H9 (cell line): Measurements from ENCODE around the gene IL17REL. TPM values are rescaled to one million over a fixed set of nuclear protein-coding genes. Genes with fewer than 3 reads are reported as not detected.

Source experiments
- DNase-seq: peaks from one replicate; pipeline ENCODE4 v3.0.0-alpha.2; 2017
- H2AFZ ChIP-seq: one replicate; pipeline ENCODE4 v1.6.1; 2013; ENCODE audit warnings: mild to moderate bottlenecking, low read length, control low read depth, moderate library complexity
- H2AK5ac ChIP-seq: 2 replicates; pipeline ENCODE4 v1.6.1; 2013; ENCODE audit warnings: low read length, control low read depth, mixed read lengths; ENCODE audit not compliant: insufficient read length
- H2BK120ac ChIP-seq: one replicate; pipeline ENCODE4 v1.6.1; 2013; ENCODE audit warnings: low read depth, mild to moderate bottlenecking, low read length, control low read depth, inconsistent platforms; ENCODE audit not compliant: poor library complexity, severe bottlenecking
- H2BK12ac ChIP-seq: 2 replicates; pipeline ENCODE4 v1.6.1; 2013; ENCODE audit warnings: low read length, control low read depth, mixed read lengths, low read depth; ENCODE audit not compliant: insufficient read length
- H2BK15ac ChIP-seq: 2 replicates; pipeline ENCODE4 v1.6.1; 2013; ENCODE audit warnings: low read depth, low read length, control low read depth
- H2BK20ac ChIP-seq: one replicate; pipeline ENCODE4 v1.6.1; 2013; ENCODE audit warnings: low read depth, mild to moderate bottlenecking, low read length, control low read depth, inconsistent platforms; ENCODE audit not compliant: poor library complexity, severe bottlenecking
- H2BK5ac ChIP-seq: 2 replicates; pipeline ENCODE4 v1.6.1; 2013; ENCODE audit warnings: low read length, control low read depth, mixed read lengths; ENCODE audit not compliant: insufficient read length
- H3K14ac ChIP-seq: 2 replicates; pipeline ENCODE4 v1.6.1; 2013; ENCODE audit warnings: low read length, control low read depth; ENCODE audit not compliant: insufficient read depth
- H3K18ac ChIP-seq: 2 replicates; pipeline ENCODE4 v1.6.1; 2013; ENCODE audit warnings: low read depth, mild to moderate bottlenecking, mixed read lengths, low read length, control low read depth; ENCODE audit not compliant: insufficient read length
- H3K23ac ChIP-seq: 2 replicates; pipeline ENCODE4 v1.6.1; 2013; ENCODE audit warnings: low read length, control low read depth, mixed read lengths, low read depth; ENCODE audit not compliant: insufficient read length
- H3K23me2 ChIP-seq: 2 replicates; pipeline ENCODE4 v1.6.1; 2013; ENCODE audit warnings: low read depth, mild to moderate bottlenecking, mixed read lengths, low read length, control low read depth; ENCODE audit not compliant: insufficient read length, poor library complexity, severe bottlenecking
- H3K27ac ChIP-seq: 2 replicates; pipeline ENCODE4 v1.5.1; 2013; ENCODE audit warnings: low read length, control low read depth, mixed read lengths, low read depth; ENCODE audit not compliant: insufficient read length
- H3K27me3 ChIP-seq: 2 replicates; pipeline ENCODE4 v1.6.1; 2013; ENCODE audit warnings: low read length, control low read depth, inconsistent platforms; ENCODE audit not compliant: insufficient read depth
- H3K4ac ChIP-seq: 2 replicates; pipeline ENCODE4 v1.6.1; 2013; ENCODE audit warnings: low read depth, mild to moderate bottlenecking, control low read depth, inconsistent platforms, low read length, moderate library complexity
- H3K4me1 ChIP-seq: 2 replicates; pipeline ENCODE4 v1.6.1; 2013; ENCODE audit warnings: low read length, control low read depth, inconsistent platforms; ENCODE audit not compliant: insufficient read depth
- H3K4me2 ChIP-seq: 2 replicates; pipeline ENCODE4 v1.6.1; 2013; ENCODE audit warnings: low read length, control low read depth, mixed read lengths; ENCODE audit not compliant: insufficient read length, insufficient read depth
- H3K56ac ChIP-seq: 2 replicates; pipeline ENCODE4 v1.6.1; 2013; ENCODE audit warnings: low read depth, mild to moderate bottlenecking, mixed read lengths, low read length, control low read depth; ENCODE audit not compliant: insufficient read length
- H3K79me1 ChIP-seq: 2 replicates; pipeline ENCODE4 v1.6.1; 2013; ENCODE audit warnings: low read depth, mild to moderate bottlenecking, moderate library complexity, low read length, control low read depth, inconsistent platforms; ENCODE audit not compliant: insufficient read depth, poor library complexity, severe bottlenecking
- H3K79me2 ChIP-seq: 2 replicates; pipeline ENCODE4 v1.6.1; 2013; ENCODE audit warnings: low read length, control low read depth, inconsistent platforms; ENCODE audit not compliant: insufficient read depth
- H3K9ac ChIP-seq: 2 replicates; pipeline ENCODE4 v1.6.1; 2013; ENCODE audit warnings: low read length, control low read depth, mixed read lengths; ENCODE audit not compliant: insufficient read length; ENCODE audit errors: extremely low read depth
- H3K9me3 ChIP-seq: one replicate; pipeline ENCODE4 v1.6.1; 2013; ENCODE audit warnings: low read depth, low read length, inconsistent platforms; ENCODE audit not compliant: control insufficient read depth
- H3T11ph ChIP-seq: one replicate; pipeline ENCODE4 v1.6.1; 2013; ENCODE audit warnings: mild to moderate bottlenecking, low read length, control low read depth, inconsistent platforms
- H4K20me1 ChIP-seq: one replicate; pipeline ENCODE4 v1.6.1; 2013; ENCODE audit not compliant: control insufficient read depth, insufficient read length, insufficient read depth
- H4K5ac ChIP-seq: 2 replicates; pipeline ENCODE4 v1.6.1; 2013; ENCODE audit warnings: low read depth, mild to moderate bottlenecking, mixed read lengths, low read length, control low read depth; ENCODE audit not compliant: insufficient read length
- H4K8ac ChIP-seq: replicated peaks from 2 replicates; pipeline ENCODE4 v1.6.1; 2013; ENCODE audit warnings: low read length, control low read depth, mixed read lengths, low read depth; ENCODE audit not compliant: insufficient read length
- H4K91ac ChIP-seq: 2 replicates; pipeline ENCODE4 v1.6.1; 2013; ENCODE audit warnings: low read depth, mild to moderate bottlenecking, moderate library complexity, mixed read lengths, low read length, control low read depth; ENCODE audit not compliant: insufficient read length
- H3K27ac Mint-ChIP-seq, 3 experiments: 2 replicates in 2 of 3; 3 replicates in 1 of 3; pipeline ENCODE4 v1.8.0; 2020 to 2021; ENCODE audit warnings: mixed read lengths in 3 of 3, mild to moderate bottlenecking in 1 of 3, moderate library complexity in 1 of 3
- H3K27me3 Mint-ChIP-seq: 2 replicates; pipeline ENCODE4 v1.8.0; 2021; ENCODE audit warnings: low read depth, mild to moderate bottlenecking, moderate library complexity, mixed read lengths
- H3K36me3 Mint-ChIP-seq, 3 experiments: 2 replicates in 2 of 3; 3 replicates in 1 of 3; pipeline ENCODE4 v1.8.0; 2020 to 2021; ENCODE audit warnings: low read depth in 3 of 3, mixed read lengths in 3 of 3; ENCODE audit not compliant: insufficient read depth in 1 of 3
- H3K4me1 Mint-ChIP-seq, 2 experiments: 2 replicates each; pipeline ENCODE4 v1.8.0; 2020; ENCODE audit warnings: mixed read lengths in 2 of 2
- H3K4me3 Mint-ChIP-seq, 2 experiments: 2 replicates in 1 of 2; 3 replicates in 1 of 2; pipeline ENCODE4 v1.8.0; 2020 to 2021; ENCODE audit warnings: mild to moderate bottlenecking in 2 of 2, mixed read lengths in 2 of 2, moderate library complexity in 1 of 2
- H3K9me3 Mint-ChIP-seq, 2 experiments: 2 replicates in 1 of 2; 3 replicates in 1 of 2; pipeline ENCODE4 v1.8.0; 2020; ENCODE audit warnings: mild to moderate bottlenecking in 2 of 2, mixed read lengths in 2 of 2, moderate library complexity in 1 of 2
- WGBS: extraction: QIAGEN DNeasy Blood & Tissue Kit; methylation state at CpG from one replicate; pipeline ENCODE4 v1.1.7; 2013; ENCODE audit warnings: missing lambda C conversion rate, low lambda C conversion rate, mixed read lengths; ENCODE audit not compliant: insufficient read length; ENCODE audit errors: extremely low coverage; 5-methylcytosine and 5-hydroxymethylcytosine counted together
- total RNA-seq: library from RNA; stranded (reverse); gene quantifications from 2 replicates; pipeline ENCODE4 v1.2.1, GENCODE V29; 2021
- TF ChIP-seq, protein P1 (sequence below): fragments of 200-600 bp; sonication (generic); conservative IDR thresholded peaks from 3 replicates; pipeline ENCODE4 v1.8.0; 2021; ENCODE audit warnings: antibody characterized with exemption, mild to moderate bottlenecking

The IL17REL gene
- total RNA-seq, 1 experiment from 2014 or later, result 0.20 TPM

DNA sequence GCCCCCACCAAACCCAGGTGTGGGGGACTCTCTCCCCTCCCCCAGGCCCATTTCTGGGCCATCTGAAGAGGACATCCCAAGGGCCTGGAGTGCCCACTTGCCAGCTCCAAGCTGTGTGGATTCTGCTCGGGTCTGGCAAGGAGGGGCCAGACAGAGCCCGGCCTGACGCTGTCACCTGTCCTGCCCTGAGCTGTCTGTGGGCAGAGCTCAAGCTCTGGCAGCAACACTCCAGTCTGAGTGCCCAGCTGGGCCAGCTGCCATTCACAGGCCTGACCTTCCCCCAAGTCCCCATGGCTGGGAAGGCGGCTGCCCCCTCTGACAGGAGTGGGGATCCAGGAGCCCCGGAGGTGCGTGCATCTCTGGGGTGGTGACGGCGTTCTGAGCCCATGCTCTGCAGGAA lies 58.2 kb downstream of the IL17REL start:
- H3K27me3 Mint-ChIP-seq, result peaks cover 4% of the 10 kb centered on the region
- Histone ChIP-seq H4K91ac (no peak overlapping the region), H3T11ph (no peak overlapping the region), H3K9ac (no peak overlapping the region), H3K79me2 (no peaks in the 10 kb centered on the region), H3K4me2 (no peak overlapping the region), H4K20me1 (no peaks in the 10 kb centered on the region), H4K8ac (no peak overlapping the region), H4K5ac (no peak overlapping the region), H2BK20ac (no peak overlapping the region), H2BK12ac (no peak overlapping the region), H3K23me2 (no peaks in the 10 kb centered on the region), H3K79me1 (no peaks in the 10 kb centered on the region), H3K9me3 (no peaks in the 10 kb centered on the region), H2AK5ac (no peak overlapping the region), H3K27ac (no peak overlapping the region), H2BK5ac (no peak overlapping the region), H2AFZ (no peak overlapping the region), H3K27me3 (no peaks in the 10 kb centered on the region), H2BK120ac (no peak overlapping the region), H3K23ac (no peak overlapping the region), H3K4ac (no peak overlapping the region), H3K4me1 (no peaks in the 10 kb centered on the region), H3K14ac (no peak overlapping the region), H3K18ac (no peak overlapping the region), H3K56ac (no peak overlapping the region), H2BK15ac (no peak overlapping the region)
- H3K9me3 Mint-ChIP-seq, result no peaks in the 10 kb centered on the region
- WGBS, result no CpG with 5 or more reads among the region's 8 CpGs
- H3K27ac Mint-ChIP-seq, result no peak overlapping the region
- no peaks in the 10 kb centered on the region; a peak in 1 of 7 replicates for H3K36me3 Mint-ChIP-seq
- TF ChIP-seq, protein P1, sequence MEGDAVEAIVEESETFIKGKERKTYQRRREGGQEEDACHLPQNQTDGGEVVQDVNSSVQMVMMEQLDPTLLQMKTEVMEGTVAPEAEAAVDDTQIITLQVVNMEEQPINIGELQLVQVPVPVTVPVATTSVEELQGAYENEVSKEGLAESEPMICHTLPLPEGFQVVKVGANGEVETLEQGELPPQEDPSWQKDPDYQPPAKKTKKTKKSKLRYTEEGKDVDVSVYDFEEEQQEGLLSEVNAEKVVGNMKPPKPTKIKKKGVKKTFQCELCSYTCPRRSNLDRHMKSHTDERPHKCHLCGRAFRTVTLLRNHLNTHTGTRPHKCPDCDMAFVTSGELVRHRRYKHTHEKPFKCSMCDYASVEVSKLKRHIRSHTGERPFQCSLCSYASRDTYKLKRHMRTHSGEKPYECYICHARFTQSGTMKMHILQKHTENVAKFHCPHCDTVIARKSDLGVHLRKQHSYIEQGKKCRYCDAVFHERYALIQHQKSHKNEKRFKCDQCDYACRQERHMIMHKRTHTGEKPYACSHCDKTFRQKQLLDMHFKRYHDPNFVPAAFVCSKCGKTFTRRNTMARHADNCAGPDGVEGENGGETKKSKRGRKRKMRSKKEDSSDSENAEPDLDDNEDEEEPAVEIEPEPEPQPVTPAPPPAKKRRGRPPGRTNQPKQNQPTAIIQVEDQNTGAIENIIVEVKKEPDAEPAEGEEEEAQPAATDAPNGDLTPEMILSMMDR, result no peak
- no peak overlapping the region for H3K4me3 Mint-ChIP-seq
- no peak for DNase-seq
- H3K4me1 Mint-ChIP-seq, result peaks cover 0 to 16% of the 10 kb centered on the region in 2 experiments; a peak in 3 of 4 replicates
